Testis (tissue), 3 donors: Measurements from ENCODE around the gene RAD23B. TPM values are rescaled to one million over a fixed set of nuclear protein-coding genes. Genes with fewer than 3 reads are reported as not detected.

Experiments
- DNase-seq: peaks from one replicate; pipeline ENCODE4 v3.0.0-alpha.2; 2019
- H3K27ac ChIP-seq, 2 donors: fragments of 200-600 bp; sonication (generic); one replicate each; pipeline ENCODE4 v1.5.1; 2019
- H3K27me3 ChIP-seq: fragments of 200-600 bp; sonication (generic); one replicate; pipeline ENCODE4 v1.5.1; 2019
- H3K36me3 ChIP-seq: fragments of 200-600 bp; sonication (generic); one replicate; pipeline ENCODE4 v1.5.1; 2017; ENCODE audit warnings: low read depth; ENCODE audit errors: missing control alignments
- H3K4me1 ChIP-seq: fragments of 200-600 bp; sonication (generic); one replicate; pipeline ENCODE4 v1.5.1; 2019
- H3K4me3 ChIP-seq, 2 donors: fragments of 200-600 bp; sonication (generic); one replicate each; pipeline ENCODE4 v1.5.1; 2017 to 2019
- H3K9me3 ChIP-seq: fragments of 200-600 bp; sonication (generic); one replicate; pipeline ENCODE4 v1.5.1; 2017
- POLR2A ChIP-seq: fragments of 450-650 bp; IDR thresholded peaks from one replicate; pipeline ENCODE4 v1.6.1; 2017; ENCODE audit warnings: antibody characterized with exemption, mild to moderate bottlenecking, moderate library complexity
- WGBS, 2 donors: methylation state at CpG; one replicate each; pipeline ENCODE4 v1.1.5; 2018; 5-methylcytosine and 5-hydroxymethylcytosine counted together
- intact Hi-C: fragments of 100-400 bp; cut with DNase I; formaldehyde crosslinking; loops from one replicate; pipeline ENCODE4 v1.15.1; 2023; ENCODE audit warnings: low total_unique reads
- polyA plus RNA-seq: library from polyadenylated mRNA; stranded (reverse); fragments of 350-450 nt; fragmentation: Illumina TruSeq; extraction: RNeasy Lipid Tissue Mini Kit (QIAGEN cat#74804); gene quantifications from one replicate; pipeline ENCODE4 v1.2.3, GENCODE V29; 2014; ENCODE audit warnings: low read depth, low replicate concordance; ENCODE audit not compliant: insufficient read depth
- total RNA-seq, 2 donors: library from RNA; depleted of rRNA; stranded (reverse); fragments of >200 nt; gene quantifications; one replicate each; pipeline ENCODE4 v1.2.3, GENCODE V29; 2016
- TF ChIP-seq, protein P1 (sequence below), 3 experiments: fragments of 450-650 bp in 2 of 3; fragments of 200-600 bp in 1 of 3; sonication (generic) in 1 of 3; IDR thresholded peaks; one replicate each; pipeline ENCODE4 v1.5.1; 2016 to 2019; ENCODE audit warnings: antibody characterized with exemption in 3 of 3, mild to moderate bottlenecking in 2 of 3, moderate library complexity in 1 of 3

RAD23B gene
- total and polyA plus RNA-seq, 3 donors from 2014 or later: 116 to 199 (median 138) TPM

DNA sequence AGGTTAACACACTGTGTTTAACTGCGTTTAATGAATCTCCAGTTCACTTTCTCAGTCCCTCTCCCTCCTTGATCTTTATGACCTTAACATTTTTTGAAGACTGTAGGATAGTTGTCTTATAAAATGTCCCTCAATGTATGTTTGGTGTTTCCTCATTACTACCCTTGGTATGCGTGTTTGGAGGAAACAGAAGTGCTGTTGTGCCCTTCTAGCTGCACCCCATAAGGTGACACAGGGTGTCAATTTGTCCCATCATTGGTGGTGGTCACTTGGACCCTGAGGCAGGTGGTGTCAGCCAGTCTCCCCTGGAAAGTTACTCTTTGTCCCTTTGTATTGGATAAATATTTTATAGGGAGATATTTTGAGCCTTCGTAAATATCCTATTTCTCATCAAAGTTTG is 52.3 kb downstream of the RAD23B start:
- Histone ChIP-seq H3K9me3 (no peaks in the 10 kb centered on the region), H3K4me3 (no peak overlapping the region), H3K4me1 (no peaks in the 10 kb centered on the region), H3K27me3 (no peaks in the 10 kb centered on the region), H3K36me3 (no peaks in the 10 kb centered on the region), H3K27ac (no peak overlapping the region)
- 86 to 92% methylated on average over 3 of the region's 3 CpGs for WGBS, 2 donors
- intact Hi-C loops: no loop called here
- no peak for TF ChIP-seq POLR2A
- TF ChIP-seq, protein P1, sequence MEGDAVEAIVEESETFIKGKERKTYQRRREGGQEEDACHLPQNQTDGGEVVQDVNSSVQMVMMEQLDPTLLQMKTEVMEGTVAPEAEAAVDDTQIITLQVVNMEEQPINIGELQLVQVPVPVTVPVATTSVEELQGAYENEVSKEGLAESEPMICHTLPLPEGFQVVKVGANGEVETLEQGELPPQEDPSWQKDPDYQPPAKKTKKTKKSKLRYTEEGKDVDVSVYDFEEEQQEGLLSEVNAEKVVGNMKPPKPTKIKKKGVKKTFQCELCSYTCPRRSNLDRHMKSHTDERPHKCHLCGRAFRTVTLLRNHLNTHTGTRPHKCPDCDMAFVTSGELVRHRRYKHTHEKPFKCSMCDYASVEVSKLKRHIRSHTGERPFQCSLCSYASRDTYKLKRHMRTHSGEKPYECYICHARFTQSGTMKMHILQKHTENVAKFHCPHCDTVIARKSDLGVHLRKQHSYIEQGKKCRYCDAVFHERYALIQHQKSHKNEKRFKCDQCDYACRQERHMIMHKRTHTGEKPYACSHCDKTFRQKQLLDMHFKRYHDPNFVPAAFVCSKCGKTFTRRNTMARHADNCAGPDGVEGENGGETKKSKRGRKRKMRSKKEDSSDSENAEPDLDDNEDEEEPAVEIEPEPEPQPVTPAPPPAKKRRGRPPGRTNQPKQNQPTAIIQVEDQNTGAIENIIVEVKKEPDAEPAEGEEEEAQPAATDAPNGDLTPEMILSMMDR (IDR thresholded peaks at IDR 0.05): no peak
- DNase-seq: no peak

DNA sequence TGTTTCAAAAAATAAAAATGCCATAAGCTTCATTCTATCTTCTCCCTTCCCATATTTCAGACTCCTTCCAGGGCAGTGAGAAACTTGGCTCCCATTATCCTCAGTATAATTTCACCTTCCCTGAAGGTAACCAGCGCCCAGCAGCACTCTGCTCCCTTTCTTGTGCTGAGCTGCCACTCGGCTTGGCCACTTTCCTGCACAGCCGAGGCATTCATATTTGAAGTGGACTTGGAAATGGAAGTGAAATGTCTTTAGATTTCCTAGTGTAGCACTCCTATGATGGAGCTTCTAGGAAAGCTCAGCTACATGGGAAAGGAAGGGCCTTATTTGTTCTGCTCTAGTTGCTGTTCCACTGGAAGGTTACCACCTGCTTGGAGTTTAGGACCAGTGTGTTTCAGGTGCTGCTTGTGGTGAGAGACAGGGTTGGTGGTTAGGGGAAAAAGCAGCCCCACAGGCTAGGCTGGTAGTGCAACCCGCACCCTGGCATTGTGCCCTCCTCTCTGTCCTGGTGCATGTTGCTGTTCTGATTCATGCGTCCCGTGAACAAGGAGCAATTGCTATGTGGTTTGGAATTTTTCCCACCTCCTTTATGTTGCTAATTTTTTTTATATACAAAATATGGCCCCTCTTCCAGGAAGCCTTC is 53.8 kb downstream of the RAD23B start:
- no peaks in the 10 kb centered on the region for H3K4me1 ChIP-seq
- TF ChIP-seq, protein P1 (IDR thresholded peaks at IDR 0.05): no peak
- no peak for TF ChIP-seq POLR2A
- no peak overlapping the region for H3K27ac ChIP-seq
- no peaks in the 10 kb centered on the region for H3K27me3 ChIP-seq
- DNase-seq: no peak
- no peaks in the 10 kb centered on the region for H3K9me3 ChIP-seq
- no peaks in the 10 kb centered on the region for H3K36me3 ChIP-seq
- intact Hi-C loops: no loop called here
- no peak overlapping the region for H3K4me3 ChIP-seq
- 72 to 73% methylated on average over 6 of the region's 6 CpGs for WGBS, 2 donors

DNA sequence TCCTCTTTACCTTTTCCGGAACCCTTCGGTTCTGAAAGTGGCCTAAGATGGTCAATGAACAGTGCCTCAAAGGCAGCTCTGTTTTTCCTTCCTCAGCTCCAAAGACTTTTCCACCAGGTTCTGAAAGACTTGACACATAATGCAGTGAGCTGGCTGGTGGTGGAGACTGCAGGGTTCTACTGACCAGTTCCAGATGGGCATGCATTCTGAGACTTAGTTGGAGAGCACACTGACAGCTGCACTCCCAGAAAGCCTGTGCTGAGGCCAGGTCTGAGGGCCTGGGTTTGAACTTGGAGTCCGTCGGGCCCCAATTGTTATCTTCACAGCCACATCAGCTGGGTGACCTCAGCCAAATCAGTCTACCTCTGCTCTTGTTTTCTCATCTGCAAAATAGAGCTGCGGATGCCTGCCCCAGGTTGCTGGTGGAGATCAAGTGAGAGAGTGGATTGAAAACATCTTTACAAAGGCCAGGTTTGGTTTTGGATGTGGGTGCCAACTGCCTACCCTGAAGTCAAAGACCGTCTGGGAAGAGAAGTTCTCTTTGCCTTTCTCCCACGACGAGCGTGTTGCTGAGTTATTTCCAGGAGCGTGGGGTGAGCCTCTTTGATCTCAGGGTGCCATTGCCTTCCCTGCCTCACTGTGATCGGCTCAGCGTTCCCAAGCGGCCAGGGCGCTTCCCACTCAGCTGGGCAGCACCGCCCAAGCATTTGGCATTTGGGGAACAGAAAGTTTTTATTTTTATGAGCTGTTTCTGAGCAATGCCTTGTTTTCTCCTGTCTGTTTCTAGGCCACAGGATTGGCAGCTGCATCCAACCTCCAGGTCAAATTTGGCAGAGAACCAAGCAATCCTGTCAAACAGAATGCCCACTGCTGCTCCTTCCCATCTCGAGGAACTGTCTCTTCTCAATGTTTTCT is 54.9 kb downstream of the RAD23B start:
- intact Hi-C loops: no loop called here
- 50 to 64% methylated on average over 16 of the region's 16 CpGs for WGBS, 2 donors
- Histone ChIP-seq H3K4me1 (no peaks in the 10 kb centered on the region), H3K27me3 (no peaks in the 10 kb centered on the region), H3K27ac (no peak overlapping the region), H3K4me3 (no peak overlapping the region), H3K9me3 (no peaks in the 10 kb centered on the region), H3K36me3 (no peaks in the 10 kb centered on the region)
- DNase-seq: peak; percentile 43
- TF ChIP-seq, protein P1 (IDR thresholded peaks at IDR 0.05): no peak
- TF ChIP-seq POLR2A: no peak

DNA sequence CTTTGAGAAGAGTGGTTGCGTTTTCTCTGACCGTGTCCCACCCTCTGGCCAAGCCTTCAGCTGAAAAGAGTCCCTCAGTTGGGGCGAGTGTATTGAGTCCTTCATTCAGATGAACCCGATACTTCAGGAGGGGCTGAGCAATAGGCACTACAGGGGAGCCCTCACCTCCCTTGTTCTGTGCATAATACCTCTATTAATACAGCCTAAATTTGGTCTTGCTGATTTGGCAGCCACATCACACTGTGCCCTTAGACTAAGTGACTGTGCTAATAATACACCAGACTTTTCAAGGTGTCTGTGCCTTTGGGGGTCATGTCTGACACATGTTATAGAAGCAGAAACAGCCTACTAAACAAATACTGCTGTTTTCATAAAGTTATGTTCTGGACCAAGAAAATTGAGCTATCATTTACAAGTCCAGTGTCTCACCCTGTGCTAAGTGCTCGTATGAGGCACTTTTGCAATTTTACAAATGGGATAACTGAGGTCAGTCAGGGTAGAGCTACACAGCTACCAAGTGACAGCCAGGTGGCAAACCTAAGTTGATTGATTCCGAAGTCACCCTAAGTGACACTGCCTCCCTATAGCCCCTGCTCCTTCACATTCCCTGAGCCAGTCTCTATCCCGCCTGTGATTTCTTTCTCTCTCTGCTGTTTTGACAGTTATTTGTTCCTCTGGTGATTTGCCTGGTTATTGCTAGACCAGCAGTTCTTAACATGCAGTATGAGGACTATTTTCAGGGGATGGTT is 56.0 kb downstream of the RAD23B start:
- DNase-seq: no peak
- no peaks in the 10 kb centered on the region for H3K4me1 ChIP-seq
- H3K9me3 ChIP-seq: no peaks in the 10 kb centered on the region
- H3K36me3 ChIP-seq: no peaks in the 10 kb centered on the region
- no peak for TF ChIP-seq POLR2A
- TF ChIP-seq, protein P1 (IDR thresholded peaks at IDR 0.05): no peak
- intact Hi-C loops: no loop called here
- no peaks in the 10 kb centered on the region for H3K27me3 ChIP-seq
- no peak overlapping the region for H3K4me3 ChIP-seq
- H3K27ac ChIP-seq: no peak overlapping the region
- 88 to 97% methylated on average over 7 of the region's 7 CpGs for whole genome bisulfite sequencing, 2 donors
